ENCODE data around the gene MDM1.
A peak's percentile ranks its signal among the peaks of the same experiment; 100 is the strongest.

MDM1 gene

DNA sequence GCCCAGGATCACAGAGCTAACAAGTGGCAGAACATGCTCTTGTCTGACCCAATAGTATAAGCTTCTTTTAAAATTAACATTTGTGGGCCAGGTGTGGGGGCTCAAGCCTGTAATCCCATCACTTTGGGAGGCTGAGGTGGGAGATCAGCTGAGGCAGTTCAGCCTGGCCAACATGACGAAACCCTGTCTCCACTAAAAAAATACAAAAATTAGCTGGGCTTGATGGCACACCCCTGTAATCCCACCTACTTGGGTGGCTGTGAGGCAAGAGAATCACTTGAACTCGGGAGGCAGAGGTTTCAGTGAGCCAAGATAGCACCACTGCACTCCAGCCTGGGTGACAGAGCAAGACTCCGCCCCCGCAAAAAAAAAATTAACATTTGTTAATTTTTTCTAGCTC lies 45.8 kb downstream of the MDM1 start:
- TF ChIP-seq, protein P1, sequence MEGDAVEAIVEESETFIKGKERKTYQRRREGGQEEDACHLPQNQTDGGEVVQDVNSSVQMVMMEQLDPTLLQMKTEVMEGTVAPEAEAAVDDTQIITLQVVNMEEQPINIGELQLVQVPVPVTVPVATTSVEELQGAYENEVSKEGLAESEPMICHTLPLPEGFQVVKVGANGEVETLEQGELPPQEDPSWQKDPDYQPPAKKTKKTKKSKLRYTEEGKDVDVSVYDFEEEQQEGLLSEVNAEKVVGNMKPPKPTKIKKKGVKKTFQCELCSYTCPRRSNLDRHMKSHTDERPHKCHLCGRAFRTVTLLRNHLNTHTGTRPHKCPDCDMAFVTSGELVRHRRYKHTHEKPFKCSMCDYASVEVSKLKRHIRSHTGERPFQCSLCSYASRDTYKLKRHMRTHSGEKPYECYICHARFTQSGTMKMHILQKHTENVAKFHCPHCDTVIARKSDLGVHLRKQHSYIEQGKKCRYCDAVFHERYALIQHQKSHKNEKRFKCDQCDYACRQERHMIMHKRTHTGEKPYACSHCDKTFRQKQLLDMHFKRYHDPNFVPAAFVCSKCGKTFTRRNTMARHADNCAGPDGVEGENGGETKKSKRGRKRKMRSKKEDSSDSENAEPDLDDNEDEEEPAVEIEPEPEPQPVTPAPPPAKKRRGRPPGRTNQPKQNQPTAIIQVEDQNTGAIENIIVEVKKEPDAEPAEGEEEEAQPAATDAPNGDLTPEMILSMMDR (IDR thresholded peaks at IDR 0.05; ENCODE audit: low read depth, low read length) = no peak
- no peak for DNase-seq (ENCODE audit: low read depth in 2 of 2)
- H3K4me3 ChIP-seq (replicated peaks in 1 of 2; ENCODE audit: low read depth in 2 of 2, low read length in 2 of 2) = no peak overlapping the region

DNA sequence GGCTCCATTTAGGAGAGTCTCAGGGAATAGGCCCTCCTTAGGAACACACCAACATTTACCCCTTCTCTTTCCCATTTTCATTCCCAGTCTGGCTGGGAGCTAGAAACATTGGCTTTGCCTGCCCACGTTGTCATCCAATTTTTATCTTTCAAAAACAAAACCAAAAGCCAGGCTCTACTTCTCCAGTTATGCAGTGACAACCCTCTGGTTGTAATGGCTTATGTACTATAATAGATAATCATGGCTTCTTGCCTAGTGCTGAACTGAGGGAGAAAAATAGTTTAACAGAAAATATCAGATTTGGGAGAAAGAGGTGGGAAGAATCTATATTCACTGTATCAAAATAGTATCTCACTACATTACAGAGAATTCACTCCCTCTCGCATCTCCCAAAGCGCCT lies 46.6 kb downstream of the MDM1 start:
- H3K4me3 ChIP-seq (replicated peaks in 1 of 2; ENCODE audit: low read depth in 2 of 2, low read length in 2 of 2) = no peak overlapping the region
- no peak for DNase-seq (ENCODE audit: low read depth in 2 of 2)
- TF ChIP-seq, protein P1 (IDR thresholded peaks at IDR 0.05; ENCODE audit: low read depth, low read length) = no peak

DNA sequence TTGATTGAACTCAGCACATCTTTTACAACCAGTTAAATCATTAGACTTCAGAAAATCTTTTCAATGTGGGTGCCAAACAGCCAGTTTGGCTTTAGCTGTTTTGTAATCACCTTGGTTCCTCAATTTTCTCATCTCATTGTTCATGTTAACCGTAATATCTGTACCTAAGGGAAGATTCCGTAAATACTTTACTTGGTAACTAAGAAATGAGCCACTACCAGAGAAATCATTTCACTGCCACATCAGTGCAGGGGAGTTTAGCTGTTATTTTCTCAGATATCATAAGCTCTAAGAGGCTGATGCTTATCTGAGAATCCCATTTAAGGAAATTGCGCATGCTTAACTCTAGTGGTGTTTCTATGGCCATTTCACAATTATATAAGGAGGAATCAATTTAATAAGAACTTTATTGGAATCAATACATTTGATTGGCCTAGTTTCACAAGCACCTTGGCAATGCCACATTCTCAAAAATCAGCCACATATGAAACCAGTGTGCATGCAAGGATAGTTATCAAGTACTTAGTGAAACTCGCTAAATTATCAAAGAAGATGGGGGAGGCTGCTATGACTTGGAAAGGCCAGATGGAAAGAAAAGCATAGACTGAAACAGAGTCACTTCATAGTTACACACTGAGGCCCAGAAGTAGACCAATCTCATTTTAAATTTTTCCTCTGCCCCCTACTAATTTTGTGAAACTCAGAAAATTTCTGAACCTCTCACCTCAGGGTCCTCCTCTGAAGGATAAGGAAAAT lies 50.7 kb downstream of the MDM1 start:
- no peak overlapping the region for H3K4me3 ChIP-seq (replicated peaks in 1 of 2; ENCODE audit: low read depth in 2 of 2, low read length in 2 of 2)
- TF ChIP-seq, protein P1 (IDR thresholded peaks at IDR 0.05; ENCODE audit: low read depth, low read length) = no peak
- DNase-seq (ENCODE audit: low read depth in 2 of 2) = no peak

DNA sequence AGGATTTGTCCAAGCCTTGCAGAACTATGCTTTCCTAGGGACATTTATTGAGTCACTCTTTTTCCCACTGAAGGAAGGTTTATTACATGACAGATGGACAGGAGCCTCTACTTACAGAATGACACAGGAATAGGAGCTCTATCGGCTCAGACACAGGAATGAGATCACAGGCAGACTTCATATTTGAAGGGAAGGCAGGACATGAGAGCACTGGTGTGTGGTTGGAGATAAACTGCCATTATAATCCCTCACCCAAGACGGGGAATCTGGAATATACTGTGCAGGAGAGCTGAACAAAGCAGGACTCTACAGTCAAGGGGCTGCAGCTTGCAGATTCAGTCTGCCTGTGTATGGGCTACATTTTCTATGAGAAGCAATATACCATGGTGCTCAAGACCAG lies 51.9 kb downstream of the MDM1 start:
- TF ChIP-seq, protein P1 (IDR thresholded peaks at IDR 0.05; ENCODE audit: low read depth, low read length) = no peak
- DNase-seq (ENCODE audit: low read depth in 2 of 2) = no peak
- no peak overlapping the region for H3K4me3 ChIP-seq (replicated peaks in 1 of 2; ENCODE audit: low read depth in 2 of 2, low read length in 2 of 2)

DNA sequence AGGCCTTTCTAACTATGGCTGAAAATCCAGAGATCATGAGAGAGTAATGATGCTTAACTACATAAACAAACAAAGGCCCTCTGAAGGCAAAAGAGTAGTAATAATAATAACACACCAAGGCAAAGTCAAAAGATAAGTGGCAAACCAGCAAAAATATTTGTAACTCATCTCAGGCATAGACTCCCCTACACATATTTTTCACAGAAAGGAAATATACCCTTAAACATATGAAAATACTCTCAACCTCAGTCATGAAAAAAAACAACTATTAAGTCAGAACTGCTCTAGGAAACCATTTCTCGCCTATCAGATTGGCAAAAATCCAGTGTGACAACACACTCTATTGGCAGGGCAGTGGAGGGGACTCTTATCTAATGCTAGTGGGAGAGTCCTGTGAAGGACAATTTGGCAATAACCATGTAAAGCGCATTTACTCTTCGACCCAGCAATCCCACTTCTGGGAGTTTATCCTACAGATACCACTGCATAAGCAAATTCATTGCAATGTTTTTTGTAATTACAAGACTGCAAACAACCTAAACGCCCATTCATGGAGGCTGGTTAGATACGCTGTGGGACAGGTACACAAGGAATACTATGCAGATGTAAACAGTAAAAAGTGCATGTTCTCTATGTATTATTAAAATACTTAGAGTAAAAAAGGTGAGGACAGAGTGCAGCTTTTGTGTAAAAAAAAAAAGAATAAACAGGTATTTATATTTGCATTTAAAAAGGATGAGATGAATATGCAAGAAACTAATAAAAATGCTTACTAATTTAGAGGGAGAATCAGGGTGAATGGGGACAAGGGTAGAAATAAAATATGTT lies 52.7 kb downstream of the MDM1 start:
- H3K4me3 ChIP-seq (replicated peaks in 1 of 2; ENCODE audit: low read depth in 2 of 2, low read length in 2 of 2) = no peak overlapping the region
- DNase-seq (ENCODE audit: low read depth in 2 of 2) = peak; percentile 32 to 75
- TF ChIP-seq, protein P1 (IDR thresholded peaks at IDR 0.05; ENCODE audit: low read depth, low read length) = no peak

DNA sequence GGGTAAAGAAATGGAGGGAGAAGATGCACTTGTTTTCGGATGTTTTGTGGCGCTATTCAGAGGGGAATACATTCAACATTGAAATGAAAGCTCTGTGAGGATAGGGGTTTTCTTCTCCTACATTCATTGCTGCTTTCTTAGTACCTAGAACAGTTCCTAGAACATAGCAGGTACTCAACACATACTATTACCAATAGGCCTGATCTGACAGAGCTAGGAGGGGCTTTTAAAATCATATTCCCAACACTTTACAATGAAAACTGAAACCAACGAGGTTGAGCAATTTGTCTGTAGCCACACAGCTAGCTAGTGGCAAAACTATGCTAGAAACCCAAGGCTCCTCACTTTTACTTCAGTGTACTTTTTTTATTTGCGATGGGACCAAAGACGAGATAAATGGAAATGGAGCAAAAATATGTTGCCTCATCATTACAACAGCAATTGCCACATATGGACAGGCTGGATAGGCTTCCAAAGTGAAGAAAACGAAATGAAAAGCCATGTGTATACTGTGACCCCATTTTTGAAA lies 55.7 kb downstream of the MDM1 start:
- no peak overlapping the region for H3K4me3 ChIP-seq (replicated peaks in 1 of 2; ENCODE audit: low read depth in 2 of 2, low read length in 2 of 2)
- no peak for DNase-seq (ENCODE audit: low read depth in 2 of 2)
- TF ChIP-seq, protein P1 (IDR thresholded peaks at IDR 0.05; ENCODE audit: low read depth, low read length) = no peak

Measured in cardiac fibroblast (primary cell).